Left lung (tissue), 10 donors: Measurements from ENCODE around the gene MIOS. TPM values are rescaled to one million over a fixed set of nuclear protein-coding genes. Genes with fewer than 3 reads are reported as not detected.

Experiments
- ATAC-seq: fragments of 200-7000 bp; cut with Tn5 transposase; one replicate; pipeline ENCODE4 v1.9.1; 2020; ENCODE audit warnings: moderate library complexity
- DNase-seq, 4 donors: peaks; one replicate each; pipeline ENCODE4 v3.0.0-alpha.2; 2013 to 2020
- H3K27ac ChIP-seq, 2 donors: fragments of 200-600 bp; sonication (generic) in 1 of 2; one replicate each; pipeline versions ENCODE4 v1.5.0 to v1.8.0; 2020 to 2021
- H3K27me3 ChIP-seq, 2 donors: fragments of 200-600 bp; sonication (generic) in 1 of 2; one replicate each; pipeline versions ENCODE4 v1.5.0 to v1.8.0; 2020 to 2021
- H3K36me3 ChIP-seq, 2 donors: fragments of 200-600 bp; sonication (generic) in 1 of 2; one replicate each; pipeline versions ENCODE4 v1.5.0 to v1.8.0; 2020 to 2021
- H3K4me1 ChIP-seq, 2 donors: fragments of 200-600 bp; one replicate each; pipeline ENCODE4 v1.8.0; 2021
- H3K4me3 ChIP-seq, 2 donors: fragments of 200-600 bp; sonication (generic) in 1 of 2; one replicate each; pipeline versions ENCODE4 v1.5.0 to v1.8.0; 2020 to 2021; ENCODE audit warnings: mild to moderate bottlenecking in 1 of 2
- H3K9me3 ChIP-seq, 2 donors: fragments of 200-600 bp; sonication (generic) in 1 of 2; one replicate each; pipeline versions ENCODE4 v1.5.0 to v1.8.0; 2020 to 2021
- intact Hi-C, 2 donors: fragments of 100-400 bp; cut with DNase I; formaldehyde crosslinking; loops; one replicate each; pipeline versions ENCODE4 v1.11.2 to v1.14.2; 2022
- polyA plus RNA-seq, 6 donors: library from polyadenylated mRNA; unstranded; fragments of 120-200 nt; gene quantifications; one replicate each; pipeline ENCODE4 v1.2.1, GENCODE V29; 2013; ENCODE audit not compliant: insufficient read length in 6 of 6
- total RNA-seq, 2 donors: library from RNA; stranded (reverse); fragmentation: NEBNext Ultra II Directional; extraction: Animal tissue kit (Norgen Biotek cat#: 25700); gene quantifications; one replicate each; pipeline ENCODE4 v1.2.1, GENCODE V29; 2021
- TF ChIP-seq, protein P1 (sequence below), 2 donors: fragments of 200-600 bp; sonication (generic) in 1 of 2; IDR thresholded peaks; one replicate each; pipeline versions ENCODE4 v1.5.0 to v1.8.0; 2021; ENCODE audit warnings: antibody characterized with exemption in 2 of 2
- donor health status: DM: no; HTN: yes; CAD: no.
- donor health status: DM: no; HTN: no; CAD: no.

Gene MIOS
- total and polyA plus RNA-seq, 8 donors: 25.3 to 40.1 (median 36.5) TPM

DNA sequence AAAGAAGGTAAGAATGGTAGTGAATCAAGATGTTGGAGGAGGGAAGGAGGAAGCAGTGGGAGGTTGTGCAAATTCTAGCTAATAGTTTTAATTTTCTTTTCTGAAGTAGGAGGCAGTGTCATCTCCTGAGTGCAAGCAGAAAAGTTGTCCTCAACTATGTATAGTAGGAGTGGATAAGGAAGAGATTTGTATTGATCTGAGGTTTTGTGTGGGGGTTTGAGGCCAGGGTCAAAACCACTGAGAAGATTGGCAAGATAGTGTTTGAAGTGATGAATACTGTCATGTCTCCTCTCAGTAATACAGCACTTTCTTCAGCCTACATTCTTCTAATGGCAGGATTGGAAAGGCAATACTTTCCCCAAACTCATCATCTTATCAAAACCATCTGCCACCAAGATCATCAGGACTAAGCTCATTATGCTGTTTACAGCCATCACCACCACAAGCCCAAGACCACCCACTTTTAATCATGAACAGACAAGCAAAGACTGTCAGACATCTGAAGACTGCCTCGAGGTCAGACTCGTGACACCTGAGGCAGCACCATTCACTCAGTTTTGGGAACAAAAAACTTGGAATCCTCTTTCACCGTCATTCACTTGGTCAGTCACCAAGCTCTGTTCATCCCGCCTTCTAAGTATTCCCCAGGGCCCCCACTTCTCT is 1.5 kb upstream of the MIOS start:
- peak overlapping the region in 1 of 2 donors; percentile 79 for H3K4me3 ChIP-seq
- H3K36me3 ChIP-seq: no peaks in the 10 kb centered on the region
- intact Hi-C loops: no loop called here
- H3K9me3 ChIP-seq: no peaks in the 10 kb centered on the region
- H3K27ac ChIP-seq: peak overlapping the region; percentile 95 to 96
- ATAC-seq (no peak), DNase-seq (no peak)
- H3K27me3 ChIP-seq: no peaks in the 10 kb centered on the region
- H3K4me1 ChIP-seq: peaks cover 9 to 40% of the 10 kb centered on the region in 2 donors
- TF ChIP-seq, protein P1, sequence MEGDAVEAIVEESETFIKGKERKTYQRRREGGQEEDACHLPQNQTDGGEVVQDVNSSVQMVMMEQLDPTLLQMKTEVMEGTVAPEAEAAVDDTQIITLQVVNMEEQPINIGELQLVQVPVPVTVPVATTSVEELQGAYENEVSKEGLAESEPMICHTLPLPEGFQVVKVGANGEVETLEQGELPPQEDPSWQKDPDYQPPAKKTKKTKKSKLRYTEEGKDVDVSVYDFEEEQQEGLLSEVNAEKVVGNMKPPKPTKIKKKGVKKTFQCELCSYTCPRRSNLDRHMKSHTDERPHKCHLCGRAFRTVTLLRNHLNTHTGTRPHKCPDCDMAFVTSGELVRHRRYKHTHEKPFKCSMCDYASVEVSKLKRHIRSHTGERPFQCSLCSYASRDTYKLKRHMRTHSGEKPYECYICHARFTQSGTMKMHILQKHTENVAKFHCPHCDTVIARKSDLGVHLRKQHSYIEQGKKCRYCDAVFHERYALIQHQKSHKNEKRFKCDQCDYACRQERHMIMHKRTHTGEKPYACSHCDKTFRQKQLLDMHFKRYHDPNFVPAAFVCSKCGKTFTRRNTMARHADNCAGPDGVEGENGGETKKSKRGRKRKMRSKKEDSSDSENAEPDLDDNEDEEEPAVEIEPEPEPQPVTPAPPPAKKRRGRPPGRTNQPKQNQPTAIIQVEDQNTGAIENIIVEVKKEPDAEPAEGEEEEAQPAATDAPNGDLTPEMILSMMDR (IDR thresholded peaks at IDR 0.05): no peak

DNA sequence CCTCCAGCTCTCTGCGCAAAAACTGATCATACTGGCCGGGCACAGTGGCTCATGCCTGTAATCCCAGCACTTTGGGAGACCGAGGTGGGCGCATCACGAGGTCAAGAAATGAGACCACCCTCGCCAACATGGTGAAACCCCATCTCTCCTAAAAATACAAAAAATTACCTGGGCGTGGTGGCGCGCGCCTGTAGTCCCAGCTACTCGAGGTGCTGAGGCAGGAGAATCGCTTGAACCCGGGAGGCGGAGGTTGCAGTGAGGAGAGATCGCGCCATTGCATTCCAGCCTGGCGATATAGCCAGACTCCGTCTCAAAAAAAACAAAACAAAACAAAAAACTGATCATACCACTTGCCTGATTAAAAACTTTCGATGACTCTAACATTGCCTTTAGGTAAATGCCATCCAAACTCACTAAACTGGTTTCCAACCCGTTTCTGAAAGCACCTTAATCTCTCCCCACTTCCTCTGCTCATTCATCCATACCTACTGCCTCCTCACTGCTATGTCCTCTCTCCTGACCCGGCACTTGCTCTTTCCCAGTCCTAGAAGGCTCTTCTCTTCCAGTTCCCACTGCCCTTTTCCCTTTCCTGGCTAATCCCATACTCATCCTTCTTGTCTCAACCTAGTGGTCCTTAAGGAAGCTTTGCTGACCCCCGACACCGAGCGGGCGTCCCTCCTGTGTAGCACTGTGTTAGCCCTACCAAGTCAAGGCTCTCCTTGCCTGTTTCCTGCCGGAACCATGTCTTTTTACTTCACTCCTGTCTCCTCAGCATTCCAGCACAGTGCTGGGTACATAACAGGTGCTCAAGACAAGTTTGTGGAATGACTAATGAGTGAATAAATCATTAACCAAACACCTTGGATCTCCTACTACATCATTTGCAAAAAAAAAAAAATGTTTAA is 686 bp upstream of the MIOS start:
- H3K4me1 ChIP-seq: peaks cover 9 to 47% of the 10 kb centered on the region in 2 donors
- no peaks in the 10 kb centered on the region for H3K27me3 ChIP-seq
- TF ChIP-seq, protein P1 (IDR thresholded peaks at IDR 0.05): no peak
- intact Hi-C loops: no loop called here
- DNase-seq (peak; percentile 19 to 66 (median 52)), ATAC-seq (peak; percentile 62)
- H3K9me3 ChIP-seq: no peaks in the 10 kb centered on the region
- H3K36me3 ChIP-seq: no peaks in the 10 kb centered on the region
- H3K27ac ChIP-seq: peak overlapping the region; percentile 95 to 96
- peak overlapping the region; percentile 79 to 88 for H3K4me3 ChIP-seq

DNA sequence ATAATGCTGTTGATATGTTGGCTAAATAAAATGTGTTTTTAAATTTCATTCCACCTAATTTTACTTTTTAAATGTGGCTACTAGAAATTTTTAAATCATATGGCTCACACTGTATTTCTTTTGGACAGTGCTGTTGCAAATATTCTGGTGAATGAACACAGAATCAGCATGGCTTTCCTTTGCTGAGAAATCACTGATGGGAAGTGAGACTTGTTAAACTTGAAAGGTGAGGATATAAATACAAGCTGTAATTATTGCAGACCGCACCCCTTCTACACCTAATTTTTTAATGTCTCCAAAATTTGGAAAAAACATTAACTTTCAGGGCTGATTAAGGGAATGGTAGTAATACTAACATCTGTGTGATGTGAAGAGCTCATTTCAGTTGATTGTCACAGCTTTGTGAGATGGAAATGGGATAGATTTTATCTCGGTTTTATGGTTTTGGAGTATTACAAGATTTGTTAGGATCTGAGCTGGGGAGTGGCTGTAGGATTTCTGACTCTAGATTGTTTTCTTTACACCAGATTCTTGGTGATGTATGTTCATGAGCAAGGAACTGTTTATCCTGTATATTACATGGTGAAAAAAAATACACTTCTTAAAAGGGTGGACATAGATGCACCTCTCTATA is 1.3 kb downstream of the MIOS start:
- Histone ChIP-seq H3K4me3 (peak overlapping the region; percentile 79 to 88), H3K4me1 (peaks cover 9 to 50% of the 10 kb centered on the region in 2 donors), H3K9me3 (no peaks in the 10 kb centered on the region), H3K27me3 (no peaks in the 10 kb centered on the region), H3K27ac (peak overlapping the region; percentile 95 to 96), H3K36me3 (peaks cover 0 to 4% of the 10 kb centered on the region in 2 donors)
- TF ChIP-seq, protein P1 (IDR thresholded peaks at IDR 0.05): no peak
- ATAC-seq: no peak
- no peak for DNase-seq
- intact Hi-C loops: no loop called here

DNA sequence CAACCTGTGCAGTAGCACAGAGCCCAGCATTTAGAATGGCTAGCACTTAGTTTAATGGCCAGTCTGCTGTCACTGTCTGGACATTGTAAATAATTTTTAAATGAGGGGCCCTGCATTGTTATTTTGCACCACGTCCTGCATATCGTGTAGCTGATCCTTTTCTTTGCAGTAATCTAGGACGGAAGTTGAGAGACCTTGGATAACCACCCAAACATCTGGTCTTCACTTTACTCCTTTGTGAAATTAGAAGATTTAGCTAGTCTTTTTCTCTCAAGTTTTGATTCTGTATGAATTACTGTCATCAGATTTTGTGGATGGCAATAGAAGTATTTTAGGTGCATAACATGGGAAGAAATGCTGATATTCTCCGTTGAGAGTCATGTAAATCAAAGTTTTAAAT is 1.9 kb downstream of the MIOS start:
- peaks cover 0 to 6% of the 10 kb centered on the region in 2 donors for H3K36me3 ChIP-seq
- ATAC-seq (no peak), DNase-seq (no peak)
- intact Hi-C loops: no loop called here
- H3K27ac ChIP-seq: peak overlapping the region in 1 of 2 donors; percentile 59
- no peaks in the 10 kb centered on the region for H3K9me3 ChIP-seq
- H3K4me3 ChIP-seq: peak overlapping the region in 1 of 2 donors; percentile 79
- no peaks in the 10 kb centered on the region for H3K27me3 ChIP-seq
- TF ChIP-seq, protein P1 (IDR thresholded peaks at IDR 0.05): no peak
- peaks cover 9 to 50% of the 10 kb centered on the region in 2 donors for H3K4me1 ChIP-seq
